ENCODE measurements around the gene RNF223. TPM values are rescaled to one million over a fixed set of nuclear protein-coding genes. Genes with fewer than 3 reads are reported as not detected.

Gene RNF223
- total and polyA plus RNA-seq, 2 of the 13 experiments (the other 11 are each of a cell fraction or from before 2014, with no cell fraction given) = 0.03 TPM; not detected in 1

GRCh38 chr1:1069056-1069710 lies 4.9 kb downstream of the RNF223 start (continued):
- TF ChIP-seq, protein P1, sequence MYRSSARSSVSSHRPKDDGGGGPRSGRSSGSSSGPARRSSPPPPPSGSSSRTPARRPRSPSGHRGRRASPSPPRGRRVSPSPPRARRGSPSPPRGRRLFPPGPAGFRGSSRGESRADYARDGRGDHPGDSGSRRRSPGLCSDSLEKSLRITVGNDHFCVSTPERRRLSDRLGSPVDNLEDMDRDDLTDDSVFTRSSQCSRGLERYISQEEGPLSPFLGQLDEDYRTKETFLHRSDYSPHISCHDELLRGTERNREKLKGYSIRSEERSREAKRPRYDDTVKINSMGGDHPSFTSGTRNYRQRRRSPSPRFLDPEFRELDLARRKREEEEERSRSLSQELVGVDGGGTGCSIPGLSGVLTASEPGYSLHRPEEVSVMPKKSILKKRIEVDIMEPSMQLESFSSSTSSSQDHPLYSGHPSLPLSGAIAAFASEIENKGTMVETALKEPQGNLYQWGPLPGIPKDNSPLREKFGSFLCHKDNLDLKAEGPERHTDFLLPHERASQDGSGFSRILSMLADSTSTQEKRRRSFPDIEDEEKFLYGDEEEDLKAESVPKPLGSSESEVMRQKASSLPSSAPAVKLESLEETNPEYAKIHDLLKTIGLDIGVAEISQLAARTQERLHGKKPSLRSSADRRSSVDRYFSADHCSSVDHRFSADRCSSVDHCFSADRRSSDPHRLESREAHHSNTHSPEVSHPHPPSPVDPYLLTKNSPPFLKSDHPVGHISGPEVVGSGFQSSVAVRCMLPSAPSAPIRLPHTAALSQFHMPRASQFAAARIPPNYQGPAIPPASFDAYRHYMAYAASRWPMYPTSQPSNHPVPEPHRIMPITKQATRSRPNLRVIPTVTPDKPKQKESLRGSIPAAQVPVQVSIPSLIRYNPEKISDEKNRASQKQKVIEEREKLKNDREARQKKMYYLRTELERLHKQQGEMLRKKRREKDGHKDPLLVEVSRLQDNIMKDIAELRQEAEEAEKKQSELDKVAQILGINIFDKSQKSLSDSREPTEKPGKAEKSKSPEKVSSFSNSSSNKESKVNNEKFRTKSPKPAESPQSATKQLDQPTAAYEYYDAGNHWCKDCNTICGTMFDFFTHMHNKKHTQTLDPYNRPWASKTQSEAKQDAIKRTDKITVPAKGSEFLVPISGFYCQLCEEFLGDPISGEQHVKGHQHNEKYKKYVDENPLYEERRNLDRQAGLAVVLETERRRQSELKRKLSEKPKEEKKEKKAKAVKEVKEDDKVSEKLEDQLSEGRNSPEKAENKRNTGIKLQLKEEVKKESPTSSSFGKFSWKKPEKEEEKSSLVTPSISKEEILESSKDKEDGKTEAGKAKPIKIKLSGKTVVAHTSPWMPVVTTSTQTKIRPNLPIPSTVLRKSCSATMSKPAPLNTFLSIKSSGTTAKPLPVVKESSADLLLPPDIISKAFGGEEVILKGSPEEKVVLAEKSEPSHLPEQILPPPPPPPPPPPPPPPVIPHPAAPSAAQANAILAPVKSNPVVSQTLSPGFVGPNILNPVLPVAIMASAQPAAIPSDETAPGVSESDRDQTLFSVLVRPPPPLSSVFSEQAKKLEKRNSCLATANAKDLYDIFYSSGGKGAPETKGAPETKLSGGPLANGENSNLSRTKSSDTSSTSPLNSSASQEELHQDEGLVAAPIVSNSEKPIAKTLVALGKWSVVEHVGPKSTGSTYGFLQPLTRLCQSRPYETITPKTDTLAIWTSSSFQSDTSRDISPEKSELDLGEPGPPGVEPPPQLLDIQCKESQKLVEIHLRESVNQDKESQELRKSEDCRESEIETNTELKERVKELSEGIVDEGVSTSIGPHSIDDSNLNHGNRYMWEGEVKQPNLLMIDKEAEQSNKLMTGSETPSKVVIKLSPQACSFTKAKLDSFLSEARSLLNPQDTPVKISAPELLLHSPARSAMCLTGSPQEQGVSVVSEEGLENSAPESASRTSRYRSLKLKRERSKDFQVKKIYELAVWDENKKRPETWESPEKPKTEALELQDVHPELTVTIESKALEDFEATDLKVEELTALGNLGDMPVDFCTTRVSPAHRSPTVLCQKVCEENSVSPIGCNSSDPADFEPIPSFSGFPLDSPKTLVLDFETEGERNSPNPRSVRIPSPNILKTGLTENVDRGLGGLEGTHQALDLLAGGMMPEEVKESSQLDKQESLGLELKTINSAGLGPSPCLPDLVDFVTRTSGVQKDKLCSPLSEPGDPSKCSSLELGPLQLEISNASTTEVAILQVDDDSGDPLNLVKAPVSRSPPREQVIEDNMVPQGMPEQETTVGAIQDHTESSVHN (CRISPR knock-in tag; IDR thresholded peaks at IDR 0.05) = 0 out of 2 replicates have a peak, but pooled peaks have one; percentile 34
- peak; percentile 52 for TF ChIP-seq SAP130 (CRISPR knock-in tag; IDR thresholded peaks at IDR 0.05; ENCODE audit: low read depth)
- TF ChIP-seq KAT2B (IDR thresholded peaks at IDR 0.05; ENCODE audit: borderline replicate concordance, low read depth, low read length) = no peak

Measured in HepG2 (cell line).